ENCODE results near the gene KCNT1. TPM values are rescaled to one million over a fixed set of nuclear protein-coding genes. Genes with fewer than 3 reads are reported as not detected.

KCNT1 gene
- total RNA-seq, 1 experiment from 2014 or later, result 0.68 TPM

DNA sequence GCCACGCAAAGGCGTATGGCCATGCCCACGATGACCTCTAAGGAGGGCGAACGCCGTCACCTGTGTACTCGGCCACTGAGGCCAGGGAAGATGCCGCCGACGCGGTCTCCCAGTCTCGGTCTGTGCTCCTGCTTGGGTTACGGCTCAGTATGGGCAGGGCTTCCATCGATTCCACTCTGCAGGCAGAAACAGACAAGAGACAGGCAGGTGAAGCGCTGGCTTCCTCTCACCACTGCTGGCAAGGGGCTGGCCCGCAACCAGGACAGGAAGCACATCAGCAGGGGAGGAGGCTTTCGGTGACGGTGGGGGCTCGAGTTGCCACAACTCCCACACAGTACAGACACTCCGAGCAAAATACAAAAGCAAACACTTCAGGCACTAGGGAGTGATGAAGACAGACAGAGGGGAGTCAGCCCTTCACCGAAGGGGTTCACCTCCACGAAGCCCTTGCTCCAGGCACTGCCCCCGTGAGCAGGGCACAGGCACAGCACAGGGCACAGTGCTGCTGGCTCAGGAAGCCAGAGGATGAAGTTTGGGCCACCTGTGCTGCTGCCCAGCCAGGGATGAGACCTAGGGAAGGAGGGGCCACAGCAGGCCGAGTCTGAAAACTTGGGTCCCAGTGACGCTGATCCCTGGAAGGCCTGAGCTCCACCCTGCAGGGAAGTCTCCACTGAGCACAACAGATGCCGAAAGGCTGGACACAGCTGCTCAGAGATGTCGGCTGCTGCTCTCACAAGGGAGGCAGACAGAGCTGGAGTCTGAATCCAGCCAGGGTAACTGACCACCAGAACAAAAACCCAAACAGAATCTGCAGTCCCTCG is 114.1 kb downstream of the KCNT1 start:
- Histone ChIP-seq H3K27me3 (ENCODE audit: insufficient read depth, low read length) (no peaks in the 10 kb centered on the region), H2BK120ac (ENCODE audit: low read depth, low read length, poor library complexity, severe bottlenecking) (no peak overlapping the region), H2AK5ac (ENCODE audit: insufficient read length, low read length) (no peak overlapping the region), H3T11ph (ENCODE audit: low read length) (no peak overlapping the region), H3K27ac (ENCODE audit: insufficient read length, low read depth, low read length) (no peak overlapping the region), H3K23me2 (ENCODE audit: insufficient read length, low read depth, low read length, poor library complexity, severe bottlenecking) (no peaks in the 10 kb centered on the region), H3K79me1 (ENCODE audit: insufficient read depth, low read depth, low read length, poor library complexity, severe bottlenecking) (no peaks in the 10 kb centered on the region), H2BK15ac (ENCODE audit: low read depth, low read length) (no peak overlapping the region), H2BK5ac (ENCODE audit: insufficient read length, low read length) (no peak overlapping the region), H2BK12ac (ENCODE audit: insufficient read length, low read depth, low read length) (no peak overlapping the region), H3K23ac (ENCODE audit: insufficient read length, low read depth, low read length) (no peak overlapping the region), H3K4ac (ENCODE audit: low read depth, low read length) (no peak overlapping the region), H3K79me2 (ENCODE audit: insufficient read depth, low read length) (0 out of 2 replicates have a peak, but pooled peaks cover 1% of the 10 kb centered on the region), H3K4me2 (ENCODE audit: insufficient read depth, insufficient read length, low read length) (no peak overlapping the region), H2BK20ac (ENCODE audit: low read depth, low read length, poor library complexity, severe bottlenecking) (no peak overlapping the region), H2AFZ (ENCODE audit: low read length) (no peak overlapping the region), H3K4me1 (ENCODE audit: insufficient read depth, low read length) (no peaks in the 10 kb centered on the region), H3K18ac (ENCODE audit: insufficient read length, low read depth, low read length) (no peak overlapping the region), H4K91ac (ENCODE audit: insufficient read length, low read depth, low read length) (no peak overlapping the region), H3K9me3 (ENCODE audit: control insufficient read depth, low read depth, low read length) (no peaks in the 10 kb centered on the region), H3K9ac (ENCODE audit: extremely low read depth, insufficient read length, low read length) (no peak overlapping the region), H3K14ac (ENCODE audit: insufficient read depth, low read length) (no peak overlapping the region), H4K5ac (ENCODE audit: insufficient read length, low read depth, low read length) (no peak overlapping the region), H4K8ac (replicated peaks; ENCODE audit: insufficient read length, low read depth, low read length) (no peak overlapping the region), H4K20me1 (ENCODE audit: control insufficient read depth, insufficient read depth, insufficient read length) (no peaks in the 10 kb centered on the region), H3K56ac (ENCODE audit: insufficient read length, low read depth, low read length) (no peak overlapping the region)
- Mint-ChIP-seq H3K4me1 (no peaks in the 10 kb centered on the region), H3K27ac (peak overlapping the region in 2 of 3 experiments; percentile 75 to 88; a peak in 4 of 7 replicates), H3K4me3 (no peak overlapping the region; a peak in 1 of 5 replicates), H3K27me3 (ENCODE audit: low read depth) (peaks cover 2% of the 10 kb centered on the region; the same call in 1 of the 2 replicates), H3K9me3 (no peaks in the 10 kb centered on the region), H3K36me3 (ENCODE audit: insufficient read depth in 1 of 3, low read depth in 3 of 3) (peaks cover 45 to 95% (median 95%) of the 10 kb centered on the region in 3 experiments)
- TF ChIP-seq, protein P1, sequence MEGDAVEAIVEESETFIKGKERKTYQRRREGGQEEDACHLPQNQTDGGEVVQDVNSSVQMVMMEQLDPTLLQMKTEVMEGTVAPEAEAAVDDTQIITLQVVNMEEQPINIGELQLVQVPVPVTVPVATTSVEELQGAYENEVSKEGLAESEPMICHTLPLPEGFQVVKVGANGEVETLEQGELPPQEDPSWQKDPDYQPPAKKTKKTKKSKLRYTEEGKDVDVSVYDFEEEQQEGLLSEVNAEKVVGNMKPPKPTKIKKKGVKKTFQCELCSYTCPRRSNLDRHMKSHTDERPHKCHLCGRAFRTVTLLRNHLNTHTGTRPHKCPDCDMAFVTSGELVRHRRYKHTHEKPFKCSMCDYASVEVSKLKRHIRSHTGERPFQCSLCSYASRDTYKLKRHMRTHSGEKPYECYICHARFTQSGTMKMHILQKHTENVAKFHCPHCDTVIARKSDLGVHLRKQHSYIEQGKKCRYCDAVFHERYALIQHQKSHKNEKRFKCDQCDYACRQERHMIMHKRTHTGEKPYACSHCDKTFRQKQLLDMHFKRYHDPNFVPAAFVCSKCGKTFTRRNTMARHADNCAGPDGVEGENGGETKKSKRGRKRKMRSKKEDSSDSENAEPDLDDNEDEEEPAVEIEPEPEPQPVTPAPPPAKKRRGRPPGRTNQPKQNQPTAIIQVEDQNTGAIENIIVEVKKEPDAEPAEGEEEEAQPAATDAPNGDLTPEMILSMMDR (conservative IDR thresholded peaks at IDR 0.05), result no peak
- DNase-seq, result no peak
- WGBS (ENCODE audit: extremely low coverage, insufficient read length, low lambda C conversion rate), result no CpG with 5 or more reads among the region's 28 CpGs
